Loucy (cell line): ENCODE results near the gene DEDD.

Experiments used
- H2AFZ ChIP-seq: fragments of 200-600 bp; sonication (generic); 2 replicates; pipeline ENCODE4 v1.6.0; 2016; ENCODE audit warnings: antibody characterized with exemption, mild to moderate bottlenecking, low read length, moderate library complexity
- H3F3A ChIP-seq: fragments of 200-600 bp; 2 replicates; pipeline ENCODE4 v1.6.0; 2016; ENCODE audit warnings: antibody characterized with exemption, low read depth, mild to moderate bottlenecking
- H3K27me3 ChIP-seq: fragments of 200-600 bp; sonication (generic); 2 replicates; pipeline ENCODE4 v1.6.1; 2014; ENCODE audit warnings: low read length, mild to moderate bottlenecking; ENCODE audit not compliant: insufficient read depth, poor library complexity, severe bottlenecking
- H3K36me3 ChIP-seq: fragments of 200-600 bp; sonication (generic); 2 replicates; pipeline ENCODE4 v1.6.1; 2016; ENCODE audit warnings: low read length; ENCODE audit not compliant: insufficient read depth
- H3K4me1 ChIP-seq: fragments of 200-600 bp; sonication (generic); 2 replicates; pipeline ENCODE4 v1.5.1; 2014; ENCODE audit warnings: low read length, mild to moderate bottlenecking; ENCODE audit not compliant: insufficient read depth, poor library complexity, severe bottlenecking
- H3K4me2 ChIP-seq: fragments of 200-600 bp; sonication (generic); 2 replicates; pipeline ENCODE4 v1.6.0; 2014; ENCODE audit warnings: antibody characterized with exemption, low read length, low read depth, mild to moderate bottlenecking; ENCODE audit not compliant: poor library complexity, severe bottlenecking
- H3K4me3 ChIP-seq: fragments of 200-600 bp; sonication (generic); 2 replicates; pipeline ENCODE4 v1.5.1; 2014; ENCODE audit warnings: low read length, mild to moderate bottlenecking, mixed read lengths; ENCODE audit not compliant: poor library complexity, severe bottlenecking
- H3K79me2 ChIP-seq: fragments of 200-600 bp; sonication (generic); 2 replicates; pipeline ENCODE4 v1.6.1; 2014; ENCODE audit warnings: low read length; ENCODE audit not compliant: insufficient read depth
- H3K9ac ChIP-seq: fragments of 200-600 bp; sonication (generic); 2 replicates; pipeline ENCODE4 v1.6.0; 2014; ENCODE audit warnings: mild to moderate bottlenecking, low read depth, low read length, moderate library complexity; ENCODE audit not compliant: poor library complexity, severe bottlenecking
- H3K9me2 ChIP-seq: fragments of 200-600 bp; sonication (generic); replicated peaks from 2 replicates; pipeline ENCODE4 v1.6.1; 2016; ENCODE audit warnings: low read depth, low read length, mixed read lengths
- H3K9me3 ChIP-seq: fragments of 200-600 bp; sonication (generic); 2 replicates; pipeline ENCODE4 v1.6.1; 2014; ENCODE audit warnings: mild to moderate bottlenecking, antibody characterized with exemption, low read length, low read depth; ENCODE audit not compliant: insufficient read depth
- H4K20me1 ChIP-seq: fragments of 200-600 bp; sonication (generic); 2 replicates; pipeline ENCODE4 v1.6.0; 2014; ENCODE audit warnings: antibody characterized with exemption, low read length, mild to moderate bottlenecking; ENCODE audit not compliant: insufficient read depth, poor library complexity, severe bottlenecking
- EZH2phosphoT487 ChIP-seq: fragments of 200-600 bp; IDR thresholded peaks from 2 replicates; pipeline ENCODE4 v1.6.1; 2018; ENCODE audit warnings: antibody characterized with exemption, mild to moderate bottlenecking, moderate library complexity, borderline replicate concordance
- TF ChIP-seq, protein P1 (sequence below): fragments of 200-600 bp; sonication (generic); conservative IDR thresholded peaks from 2 replicates; pipeline ENCODE4 v1.5.1; 2014; ENCODE audit warnings: mild to moderate bottlenecking, antibody characterized with exemption, low read length

Gene DEDD

DNA sequence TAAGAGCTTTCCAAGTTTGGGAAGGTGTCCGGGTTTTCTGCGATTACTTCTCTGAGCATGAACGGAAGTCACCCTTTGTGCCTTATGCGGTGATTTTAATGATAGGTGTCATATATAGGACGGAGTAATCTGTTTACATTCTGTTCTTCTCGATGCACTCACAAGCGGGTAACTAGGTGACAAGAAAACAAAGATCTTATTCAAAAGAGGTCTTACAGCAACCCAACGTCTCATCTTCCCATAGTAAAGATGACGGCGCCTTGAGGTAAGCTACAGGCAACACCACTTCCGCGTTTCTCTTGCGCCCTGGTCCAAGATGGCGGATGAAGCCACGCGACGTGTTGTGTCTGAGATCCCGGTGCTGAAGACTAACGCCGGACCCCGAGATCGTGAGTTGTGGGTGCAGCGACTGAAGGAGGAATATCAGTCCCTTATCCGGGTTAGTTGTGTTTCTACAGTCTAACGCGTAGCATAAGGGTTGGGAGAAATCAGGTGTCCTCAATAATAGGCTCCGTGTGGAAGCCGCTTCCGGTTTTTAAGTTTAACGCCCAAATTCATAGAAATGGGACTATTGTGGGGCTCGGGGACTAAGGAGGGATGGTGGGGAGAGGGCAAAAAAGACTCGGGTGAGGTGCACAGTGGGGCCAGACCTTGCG lies 21.3 kb upstream of the DEDD start, which contains the start of gene UFC1:
Gene UFC1 (plus strand): TSS at position 297 of the 656 bp plus-strand sequence. CDS start 20 bp downstream, at position 317.
- no peaks in the 10 kb centered on the region for H3K9me3 ChIP-seq
- peaks cover 16% of the 10 kb centered on the region; the same call in 1 of the 2 replicates for H3K36me3 ChIP-seq
- peak within 1 kb of the TSS; percentile 85 for H3K4me3 ChIP-seq
- H4K20me1 ChIP-seq = no peaks in the 10 kb centered on the region
- H3K79me2 ChIP-seq = peaks cover 27% of the 10 kb centered on the region
- H3K9ac ChIP-seq = peak within 1 kb of the TSS; percentile 87
- peak within 1 kb of the TSS; percentile 73 for H3K4me2 ChIP-seq
- H3K9me2 ChIP-seq = no peaks in the 10 kb centered on the region
- TF ChIP-seq, protein P1, sequence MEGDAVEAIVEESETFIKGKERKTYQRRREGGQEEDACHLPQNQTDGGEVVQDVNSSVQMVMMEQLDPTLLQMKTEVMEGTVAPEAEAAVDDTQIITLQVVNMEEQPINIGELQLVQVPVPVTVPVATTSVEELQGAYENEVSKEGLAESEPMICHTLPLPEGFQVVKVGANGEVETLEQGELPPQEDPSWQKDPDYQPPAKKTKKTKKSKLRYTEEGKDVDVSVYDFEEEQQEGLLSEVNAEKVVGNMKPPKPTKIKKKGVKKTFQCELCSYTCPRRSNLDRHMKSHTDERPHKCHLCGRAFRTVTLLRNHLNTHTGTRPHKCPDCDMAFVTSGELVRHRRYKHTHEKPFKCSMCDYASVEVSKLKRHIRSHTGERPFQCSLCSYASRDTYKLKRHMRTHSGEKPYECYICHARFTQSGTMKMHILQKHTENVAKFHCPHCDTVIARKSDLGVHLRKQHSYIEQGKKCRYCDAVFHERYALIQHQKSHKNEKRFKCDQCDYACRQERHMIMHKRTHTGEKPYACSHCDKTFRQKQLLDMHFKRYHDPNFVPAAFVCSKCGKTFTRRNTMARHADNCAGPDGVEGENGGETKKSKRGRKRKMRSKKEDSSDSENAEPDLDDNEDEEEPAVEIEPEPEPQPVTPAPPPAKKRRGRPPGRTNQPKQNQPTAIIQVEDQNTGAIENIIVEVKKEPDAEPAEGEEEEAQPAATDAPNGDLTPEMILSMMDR = no peak
- no peak for TF ChIP-seq EZH2phosphoT487
- H3K27me3 ChIP-seq = no peaks in the 10 kb centered on the region
- H3K4me1 ChIP-seq = peaks cover 17% of the 10 kb centered on the region
- H2AFZ ChIP-seq = peak within 1 kb of the TSS; percentile 91
- H3F3A ChIP-seq = no peaks in the 10 kb centered on the region

DNA sequence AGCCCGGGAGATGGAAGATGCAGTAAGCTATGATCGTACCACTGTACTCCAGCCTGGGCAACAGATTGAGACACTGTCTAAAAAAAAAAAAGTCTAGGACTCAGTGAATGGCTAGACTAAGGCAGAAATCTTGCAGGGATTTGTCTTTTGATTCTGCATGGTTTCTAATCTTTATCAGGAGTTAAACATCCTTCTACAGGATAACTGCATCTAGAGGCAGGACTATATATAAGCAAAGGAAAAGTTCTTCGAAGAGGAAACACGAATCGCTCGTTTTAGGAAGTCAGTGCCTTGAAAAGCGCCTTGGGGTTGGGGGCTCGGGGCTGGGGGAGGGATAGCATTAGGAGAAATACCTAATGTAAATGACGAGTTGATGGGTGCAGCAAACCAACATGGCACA lies 20.7 kb upstream of the DEDD start:
- Histone ChIP-seq H3K9me3 (no peaks in the 10 kb centered on the region), H3K9ac (peak overlapping the region; percentile 87), H3K4me3 (peak overlapping the region; percentile 85), H3F3A (no peaks in the 10 kb centered on the region), H3K9me2 (no peaks in the 10 kb centered on the region), H3K4me2 (peak overlapping the region; percentile 73), H3K79me2 (peaks cover 27% of the 10 kb centered on the region), H3K4me1 (peaks cover 13% of the 10 kb centered on the region), H2AFZ (no peak overlapping the region), H4K20me1 (no peaks in the 10 kb centered on the region), H3K27me3 (no peaks in the 10 kb centered on the region), H3K36me3 (peaks cover 11% of the 10 kb centered on the region; the same call in 1 of the 2 replicates)
- no peak for TF ChIP-seq EZH2phosphoT487
- TF ChIP-seq, protein P1 = no peak

DNA sequence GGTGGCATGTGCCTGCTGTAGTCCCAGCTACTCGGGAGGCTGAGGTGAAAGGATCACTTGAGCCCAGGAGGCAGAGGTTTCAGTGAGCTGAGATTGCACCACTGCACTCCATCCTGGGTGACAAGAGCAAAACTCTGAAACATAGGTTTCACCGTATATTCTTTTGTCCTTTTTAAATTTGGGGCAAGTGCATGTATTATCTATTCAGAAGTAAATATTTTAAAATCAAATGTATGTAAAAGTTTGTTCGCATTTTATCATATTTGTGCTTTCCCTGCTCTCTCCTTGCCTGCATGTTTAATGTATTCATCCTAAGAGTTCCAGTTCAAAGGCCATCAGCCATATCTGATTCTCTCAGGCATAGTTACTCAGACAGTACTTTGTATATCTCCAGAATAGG lies 13.4 kb upstream of the DEDD start:
- no peaks in the 10 kb centered on the region for H3K36me3 ChIP-seq

More for the DNA sequence above, 13.4 kb upstream of the DEDD start:
- Histone ChIP-seq H3K9ac (no peak overlapping the region), H3K9me2 (no peaks in the 10 kb centered on the region), H2AFZ (no peak overlapping the region), H3K27me3 (no peaks in the 10 kb centered on the region), H3K4me2 (no peak overlapping the region), H3F3A (no peaks in the 10 kb centered on the region), H3K79me2 (no peaks in the 10 kb centered on the region), H3K4me1 (no peaks in the 10 kb centered on the region), H3K4me3 (no peak overlapping the region), H3K9me3 (no peaks in the 10 kb centered on the region), H4K20me1 (no peaks in the 10 kb centered on the region)
- TF ChIP-seq, protein P1 = no peak
- TF ChIP-seq EZH2phosphoT487 = no peak
